Measurements from ENCODE around the gene GPAT2.
"Not testable (repeated sequence)": the region's sequence is repeated elsewhere in the genome, so short reads cannot be mapped to it uniquely, and the experiment has no call there.

Gene GPAT2

DNA sequence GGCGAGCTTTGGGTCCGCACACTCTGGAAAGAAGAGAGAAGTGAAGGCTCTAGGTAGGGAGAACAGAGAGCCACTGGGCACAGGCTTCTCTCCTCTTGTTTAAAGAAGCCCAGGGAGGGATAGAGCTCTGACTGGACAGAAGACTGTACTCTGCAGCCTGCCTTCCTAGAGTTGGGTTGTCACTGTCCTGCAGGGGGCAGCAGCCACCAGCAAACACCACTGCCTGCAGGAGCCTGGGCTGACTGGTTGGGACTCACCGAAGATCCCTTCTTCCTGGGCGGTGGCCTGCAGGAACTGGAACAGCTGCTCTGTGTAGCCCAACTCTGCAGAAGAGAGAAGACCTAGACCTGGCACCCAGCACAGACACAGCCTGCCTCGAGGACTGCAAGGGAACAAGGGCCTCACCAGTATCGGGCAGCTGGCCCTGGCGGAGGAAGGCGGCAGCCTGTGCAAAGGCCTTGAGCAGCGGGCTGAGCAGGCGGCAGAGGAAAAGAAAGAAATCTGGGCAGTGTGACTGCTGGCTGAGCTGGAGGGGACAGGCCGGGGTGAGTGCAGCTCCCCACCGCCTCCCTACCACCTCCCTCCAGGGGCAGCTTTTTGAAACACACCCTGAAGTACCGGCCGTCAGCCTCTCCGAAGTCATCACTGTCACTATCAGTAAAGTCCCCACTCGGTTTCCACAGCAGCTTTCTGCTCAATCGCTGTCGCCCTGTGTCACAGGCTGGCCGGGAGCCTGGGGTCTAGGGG is 11.8 kb downstream of the GPAT2 start:
- not testable (repeated sequence) for H3K4me1 ChIP-seq (ENCODE audit: insufficient read depth, low read length, severe bottlenecking); H3K9me3 ChIP-seq (ENCODE audit: low read length); H3K4me3 ChIP-seq (ENCODE audit: low read depth, low read length, poor library complexity, severe bottlenecking); H3K4me2 ChIP-seq (ENCODE audit: low read length); H3K36me3 ChIP-seq (ENCODE audit: insufficient read depth, low read length); H3K27ac ChIP-seq (ENCODE audit: low read depth, low read length, poor library complexity, severe bottlenecking); H3K9ac ChIP-seq (ENCODE audit: low read length); H4K20me1 ChIP-seq (ENCODE audit: insufficient read depth, low read length); H3F3A ChIP-seq (ENCODE audit: insufficient read depth, low read length); H3K9me2 ChIP-seq (ENCODE audit: low read depth, low read length); H3K79me2 ChIP-seq (ENCODE audit: insufficient read depth, low read length); H3K27me3 ChIP-seq (ENCODE audit: insufficient read depth, low read length); H2AFZ ChIP-seq (ENCODE audit: low read length)
- TF ChIP-seq, protein P1, sequence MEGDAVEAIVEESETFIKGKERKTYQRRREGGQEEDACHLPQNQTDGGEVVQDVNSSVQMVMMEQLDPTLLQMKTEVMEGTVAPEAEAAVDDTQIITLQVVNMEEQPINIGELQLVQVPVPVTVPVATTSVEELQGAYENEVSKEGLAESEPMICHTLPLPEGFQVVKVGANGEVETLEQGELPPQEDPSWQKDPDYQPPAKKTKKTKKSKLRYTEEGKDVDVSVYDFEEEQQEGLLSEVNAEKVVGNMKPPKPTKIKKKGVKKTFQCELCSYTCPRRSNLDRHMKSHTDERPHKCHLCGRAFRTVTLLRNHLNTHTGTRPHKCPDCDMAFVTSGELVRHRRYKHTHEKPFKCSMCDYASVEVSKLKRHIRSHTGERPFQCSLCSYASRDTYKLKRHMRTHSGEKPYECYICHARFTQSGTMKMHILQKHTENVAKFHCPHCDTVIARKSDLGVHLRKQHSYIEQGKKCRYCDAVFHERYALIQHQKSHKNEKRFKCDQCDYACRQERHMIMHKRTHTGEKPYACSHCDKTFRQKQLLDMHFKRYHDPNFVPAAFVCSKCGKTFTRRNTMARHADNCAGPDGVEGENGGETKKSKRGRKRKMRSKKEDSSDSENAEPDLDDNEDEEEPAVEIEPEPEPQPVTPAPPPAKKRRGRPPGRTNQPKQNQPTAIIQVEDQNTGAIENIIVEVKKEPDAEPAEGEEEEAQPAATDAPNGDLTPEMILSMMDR (IDR thresholded peaks at IDR 0.05; ENCODE audit: low read length), result peak; percentile 63

DNA sequence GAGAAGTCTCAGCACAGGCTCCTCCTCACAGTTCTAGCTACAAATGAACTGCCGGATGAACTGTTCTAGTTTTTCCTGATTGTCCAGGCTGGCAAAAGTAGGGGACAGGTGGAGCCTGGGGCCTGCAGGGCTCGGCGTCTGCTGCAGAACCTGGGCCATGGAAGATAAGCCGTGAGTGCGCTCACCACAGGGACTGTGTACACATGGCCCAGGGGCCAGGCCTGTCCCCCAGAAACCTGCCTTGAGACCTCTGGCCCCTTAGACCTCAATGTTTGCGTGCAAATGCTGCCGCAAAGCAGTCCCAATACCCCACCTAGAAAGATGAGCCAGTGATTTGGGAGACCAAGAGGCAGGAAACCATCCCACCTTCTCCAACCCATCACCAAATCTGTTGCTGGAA is 12.6 kb downstream of the GPAT2 start:
- not testable (repeated sequence) for H3F3A ChIP-seq (ENCODE audit: insufficient read depth, low read length); H3K9ac ChIP-seq (ENCODE audit: low read length); H3K9me3 ChIP-seq (ENCODE audit: low read length); H4K20me1 ChIP-seq (ENCODE audit: insufficient read depth, low read length); H3K27ac ChIP-seq (ENCODE audit: low read depth, low read length, poor library complexity, severe bottlenecking); H3K36me3 ChIP-seq (ENCODE audit: insufficient read depth, low read length); H3K9me2 ChIP-seq (ENCODE audit: low read depth, low read length); H2AFZ ChIP-seq (ENCODE audit: low read length); H3K79me2 ChIP-seq (ENCODE audit: insufficient read depth, low read length); H3K4me3 ChIP-seq (ENCODE audit: low read depth, low read length, poor library complexity, severe bottlenecking); H3K27me3 ChIP-seq (ENCODE audit: insufficient read depth, low read length); H3K4me2 ChIP-seq (ENCODE audit: low read length); H3K4me1 ChIP-seq (ENCODE audit: insufficient read depth, low read length, severe bottlenecking)

DNA sequence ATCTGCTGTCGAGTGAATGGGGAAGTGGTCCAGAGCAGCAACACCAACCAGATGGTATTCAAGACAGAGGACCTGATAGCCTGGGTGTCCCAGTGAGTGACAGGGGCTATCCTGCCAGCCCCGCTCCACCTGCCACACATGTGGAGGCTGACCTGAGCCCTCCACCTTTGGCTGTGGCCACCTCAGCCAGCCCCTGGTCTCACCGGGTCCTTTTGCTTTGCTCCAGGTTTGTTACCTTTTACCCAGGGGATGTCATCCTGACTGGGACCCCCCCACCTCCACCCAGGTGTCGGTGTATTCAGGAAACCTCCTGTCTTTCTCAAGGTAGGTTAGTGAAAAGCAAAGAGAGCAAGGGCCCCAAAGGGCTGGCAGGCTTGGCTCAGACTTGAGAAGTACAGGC is 13.6 kb downstream of the GPAT2 start:
- H2AFZ ChIP-seq (ENCODE audit: low read length); H3K79me2 ChIP-seq (ENCODE audit: insufficient read depth, low read length); H3K4me1 ChIP-seq (ENCODE audit: insufficient read depth, low read length, severe bottlenecking); H3K27ac ChIP-seq (ENCODE audit: low read depth, low read length, poor library complexity, severe bottlenecking); H3K9ac ChIP-seq (ENCODE audit: low read length); H3K4me2 ChIP-seq (ENCODE audit: low read length); H3F3A ChIP-seq (ENCODE audit: insufficient read depth, low read length); H4K20me1 ChIP-seq (ENCODE audit: insufficient read depth, low read length); H3K9me2 ChIP-seq (ENCODE audit: low read depth, low read length); H3K9me3 ChIP-seq (ENCODE audit: low read length); H3K36me3 ChIP-seq (ENCODE audit: insufficient read depth, low read length); H3K4me3 ChIP-seq (ENCODE audit: low read depth, low read length, poor library complexity, severe bottlenecking); H3K27me3 ChIP-seq (ENCODE audit: insufficient read depth, low read length): not testable (repeated sequence)

DNA sequence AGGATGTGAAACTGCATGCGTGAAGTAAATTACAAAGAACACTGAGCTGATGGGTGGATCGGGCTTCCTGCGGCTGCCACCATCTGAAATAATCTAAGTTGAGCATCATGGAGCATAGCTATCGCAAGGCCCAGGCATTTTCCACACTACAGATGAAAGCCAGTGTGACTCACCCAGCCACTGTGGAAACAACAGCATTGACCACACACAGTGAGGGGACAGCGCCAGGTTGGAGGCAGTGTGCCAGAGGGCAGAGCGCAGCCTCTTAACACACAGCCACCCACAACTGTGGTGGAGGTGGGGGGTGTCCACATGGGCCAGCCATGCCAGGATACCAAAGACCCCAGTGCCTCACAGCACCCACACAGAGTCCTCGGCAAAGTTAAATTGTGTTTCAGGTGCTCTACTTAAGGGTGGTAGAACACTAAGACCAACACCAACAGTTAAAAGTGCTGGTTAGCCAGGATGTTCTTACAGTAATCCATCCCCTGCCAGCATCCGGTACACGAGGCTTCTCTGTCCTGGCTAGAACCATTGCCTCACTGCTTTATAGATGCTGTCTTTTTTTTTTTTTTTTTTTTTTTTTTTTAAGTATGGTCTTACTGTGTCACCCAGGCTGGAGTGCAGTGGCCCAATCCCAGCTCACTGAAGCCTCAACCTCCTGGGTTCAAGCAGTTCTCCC is 14.7 kb downstream of the GPAT2 start:
- not testable (repeated sequence) for H4K20me1 ChIP-seq (ENCODE audit: insufficient read depth, low read length); H3K27me3 ChIP-seq (ENCODE audit: insufficient read depth, low read length); H3K79me2 ChIP-seq (ENCODE audit: insufficient read depth, low read length); H3K4me2 ChIP-seq (ENCODE audit: low read length); H3K9ac ChIP-seq (ENCODE audit: low read length); H3K9me2 ChIP-seq (ENCODE audit: low read depth, low read length); H2AFZ ChIP-seq (ENCODE audit: low read length); H3K27ac ChIP-seq (ENCODE audit: low read depth, low read length, poor library complexity, severe bottlenecking); H3K9me3 ChIP-seq (ENCODE audit: low read length); H3F3A ChIP-seq (ENCODE audit: insufficient read depth, low read length); H3K4me3 ChIP-seq (ENCODE audit: low read depth, low read length, poor library complexity, severe bottlenecking); H3K36me3 ChIP-seq (ENCODE audit: insufficient read depth, low read length); H3K4me1 ChIP-seq (ENCODE audit: insufficient read depth, low read length, severe bottlenecking)

DNA sequence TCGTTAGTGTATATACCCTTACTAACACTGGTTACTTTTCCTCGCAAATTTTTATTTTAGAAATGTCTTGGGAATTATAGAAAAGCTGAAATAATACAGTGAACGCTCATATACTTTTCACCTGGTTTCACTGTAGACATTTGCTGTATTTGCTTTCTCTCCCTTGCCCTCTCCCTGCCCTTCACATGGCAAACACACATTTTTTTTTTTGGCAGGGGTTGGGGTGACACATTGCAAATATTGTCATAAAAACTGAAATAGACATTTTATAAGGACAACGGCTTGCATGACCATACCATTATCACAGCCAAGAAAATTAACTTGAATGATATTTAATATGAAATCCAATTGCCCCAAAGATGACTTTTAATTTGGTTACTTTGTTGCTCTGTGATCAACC is 18.4 kb downstream of the GPAT2 start:
- H3K4me3 ChIP-seq (ENCODE audit: low read depth, low read length, poor library complexity, severe bottlenecking); H4K20me1 ChIP-seq (ENCODE audit: insufficient read depth, low read length); H3K79me2 ChIP-seq (ENCODE audit: insufficient read depth, low read length); H3F3A ChIP-seq (ENCODE audit: insufficient read depth, low read length); H3K9ac ChIP-seq (ENCODE audit: low read length); H3K36me3 ChIP-seq (ENCODE audit: insufficient read depth, low read length); H3K4me2 ChIP-seq (ENCODE audit: low read length); H3K4me1 ChIP-seq (ENCODE audit: insufficient read depth, low read length, severe bottlenecking); H3K27ac ChIP-seq (ENCODE audit: low read depth, low read length, poor library complexity, severe bottlenecking); H3K27me3 ChIP-seq (ENCODE audit: insufficient read depth, low read length); H3K9me3 ChIP-seq (ENCODE audit: low read length); H2AFZ ChIP-seq (ENCODE audit: low read length); H3K9me2 ChIP-seq (ENCODE audit: low read depth, low read length): not testable (repeated sequence)

Data from OCI-LY1 (cell line).